ENCODE measurements around the gene DRAXIN.

DNA sequence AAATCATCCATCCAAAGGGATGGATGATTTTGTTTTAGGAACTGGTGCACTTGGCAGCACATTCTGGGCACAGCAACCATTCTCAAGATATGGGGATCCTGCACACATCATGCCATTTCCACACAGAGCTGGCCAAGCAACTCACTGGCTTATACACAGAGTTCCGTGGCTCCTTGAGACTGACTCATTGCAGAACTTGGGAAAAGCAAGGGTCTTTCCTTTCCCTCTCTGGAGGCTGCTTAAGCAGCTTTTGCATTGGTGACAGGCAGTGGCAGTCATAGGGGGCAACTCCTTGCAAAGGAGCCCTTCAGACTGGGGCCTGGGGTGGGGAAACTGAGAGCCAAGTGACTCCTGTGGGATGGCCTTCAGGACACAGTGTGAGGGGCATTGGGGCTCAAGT lies 8.7 kb upstream of the DRAXIN start:
- TF ChIP-seq, protein P1, sequence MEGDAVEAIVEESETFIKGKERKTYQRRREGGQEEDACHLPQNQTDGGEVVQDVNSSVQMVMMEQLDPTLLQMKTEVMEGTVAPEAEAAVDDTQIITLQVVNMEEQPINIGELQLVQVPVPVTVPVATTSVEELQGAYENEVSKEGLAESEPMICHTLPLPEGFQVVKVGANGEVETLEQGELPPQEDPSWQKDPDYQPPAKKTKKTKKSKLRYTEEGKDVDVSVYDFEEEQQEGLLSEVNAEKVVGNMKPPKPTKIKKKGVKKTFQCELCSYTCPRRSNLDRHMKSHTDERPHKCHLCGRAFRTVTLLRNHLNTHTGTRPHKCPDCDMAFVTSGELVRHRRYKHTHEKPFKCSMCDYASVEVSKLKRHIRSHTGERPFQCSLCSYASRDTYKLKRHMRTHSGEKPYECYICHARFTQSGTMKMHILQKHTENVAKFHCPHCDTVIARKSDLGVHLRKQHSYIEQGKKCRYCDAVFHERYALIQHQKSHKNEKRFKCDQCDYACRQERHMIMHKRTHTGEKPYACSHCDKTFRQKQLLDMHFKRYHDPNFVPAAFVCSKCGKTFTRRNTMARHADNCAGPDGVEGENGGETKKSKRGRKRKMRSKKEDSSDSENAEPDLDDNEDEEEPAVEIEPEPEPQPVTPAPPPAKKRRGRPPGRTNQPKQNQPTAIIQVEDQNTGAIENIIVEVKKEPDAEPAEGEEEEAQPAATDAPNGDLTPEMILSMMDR (IDR thresholded peaks at IDR 0.05; ENCODE audit: low read length): no peak
- TF ChIP-seq EZH2 (optimal IDR thresholded peaks at IDR 0.05; ENCODE audit: low read depth, low read length): no peak

All from MM.1S (cell line).